B cell (primary cell): ENCODE data around the gene RALGAPA2.

Experiments used
- CTCF ChIP-seq: fragments of 200-600 bp; IDR thresholded peaks from one replicate; pipeline ENCODE4 v1.8.0; 2022; ENCODE audit warnings: antibody characterized with exemption, mild to moderate bottlenecking
- EZH2 ChIP-seq: IDR thresholded peaks from 2 replicates; pipeline ENCODE4 v1.6.1; 2012; ENCODE audit warnings: borderline replicate concordance, low read depth, mild to moderate bottlenecking, moderate library complexity, low read length; ENCODE audit not compliant: insufficient read depth, poor library complexity, severe bottlenecking

GRCh38 chr20:20573797-20574196 lies 138.6 kb downstream of the RALGAPA2 start:
- no peak for TF ChIP-seq CTCF
- no peak for TF ChIP-seq EZH2
